NCI-H526 treated with DMSO at 0.1 percent for 48 hours (cell line): ENCODE measurements around the gene APC2.
A peak's percentile ranks its signal among the peaks of the same experiment; 100 is the strongest.
"Not testable (repeated sequence)": the region's sequence is repeated elsewhere in the genome, so short reads cannot be mapped to it uniquely, and the experiment has no call there.

Source experiments
- DNase-seq: peaks from one replicate; lab custom pipeline; 2025; lab: John Stamatoyannopoulos, UW

The APC2 gene

DNA sequence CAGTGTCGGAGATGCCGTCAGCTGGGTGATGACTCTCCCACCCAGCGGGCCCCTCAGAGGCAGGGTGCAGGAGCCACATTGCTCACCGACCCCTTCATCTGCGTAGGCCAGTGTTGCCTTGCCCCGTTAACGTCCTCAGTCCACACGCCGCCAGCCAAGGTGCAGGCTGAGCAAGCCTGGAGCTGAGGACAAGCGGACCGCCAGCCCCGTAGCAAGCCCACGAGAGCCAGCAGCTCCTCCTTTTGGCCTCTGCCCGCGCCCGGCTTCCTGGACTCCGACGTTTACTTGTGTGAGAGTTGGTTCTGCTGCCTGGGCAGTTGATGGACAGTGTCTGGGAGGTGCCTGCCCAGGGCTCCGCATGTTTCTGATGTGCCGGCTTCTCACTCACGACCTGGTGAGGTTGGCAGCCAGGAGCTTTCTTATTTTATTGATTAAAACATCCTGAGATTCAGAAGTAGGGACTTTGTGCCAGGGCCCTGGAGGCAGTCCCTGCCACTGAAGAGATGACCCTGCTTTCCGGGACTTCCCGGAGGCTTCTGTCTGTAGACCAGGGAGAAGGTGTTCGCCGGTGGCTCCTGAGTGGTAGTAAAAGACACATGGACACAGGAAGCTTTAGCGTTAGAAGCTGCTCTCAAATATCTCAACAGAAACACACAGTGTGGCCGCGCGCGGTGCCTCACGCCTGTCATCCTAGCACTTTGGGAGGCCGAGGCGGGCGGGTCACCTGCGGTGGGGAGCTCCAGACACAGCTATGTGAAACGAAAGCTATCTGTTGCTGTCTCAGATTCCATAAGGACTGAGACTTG lies 36.7 kb upstream of the APC2 start:
- DNase-seq: no peak

DNA sequence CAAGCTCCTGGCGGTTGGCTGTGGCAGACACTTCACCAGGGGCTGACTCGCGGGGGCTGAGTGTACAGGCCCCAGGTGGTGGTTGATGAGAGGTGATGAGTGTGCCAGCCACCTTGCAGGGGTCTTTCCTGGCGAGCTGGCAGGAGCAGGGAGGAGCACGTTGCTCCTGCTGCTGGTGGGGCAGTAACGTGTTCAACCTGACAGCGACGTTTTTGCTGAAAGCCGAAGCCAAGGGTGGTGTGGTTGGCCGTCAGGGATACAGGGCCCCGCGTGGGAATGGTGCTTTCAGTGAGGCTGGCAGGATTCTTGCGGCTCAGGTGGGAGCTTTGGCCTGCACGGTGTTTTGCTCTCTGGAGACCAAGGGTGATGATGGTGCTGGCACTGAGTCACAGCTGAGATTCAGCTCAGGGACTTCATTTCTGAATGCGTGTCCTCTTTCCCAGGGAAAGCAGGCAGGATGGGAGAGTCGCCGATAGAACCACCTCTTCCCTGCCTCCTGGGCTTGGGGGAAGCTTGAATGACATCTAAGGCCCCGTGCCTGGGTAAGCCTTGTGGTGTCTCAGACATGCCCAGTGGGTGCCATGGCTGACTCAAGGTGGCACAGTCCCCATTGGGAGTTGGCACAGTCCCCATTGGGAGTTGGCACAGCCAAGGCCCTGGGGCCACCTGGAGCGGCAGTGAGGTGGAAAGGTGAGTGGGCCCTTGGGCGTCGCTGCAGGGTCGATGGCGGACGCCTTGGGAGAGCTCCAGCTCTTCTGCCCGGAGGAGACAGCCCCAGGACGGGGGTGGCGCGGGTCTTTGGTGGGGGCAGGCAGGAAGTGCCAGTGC lies 33.7 kb upstream of the APC2 start:
- DNase-seq: no peak

DNA sequence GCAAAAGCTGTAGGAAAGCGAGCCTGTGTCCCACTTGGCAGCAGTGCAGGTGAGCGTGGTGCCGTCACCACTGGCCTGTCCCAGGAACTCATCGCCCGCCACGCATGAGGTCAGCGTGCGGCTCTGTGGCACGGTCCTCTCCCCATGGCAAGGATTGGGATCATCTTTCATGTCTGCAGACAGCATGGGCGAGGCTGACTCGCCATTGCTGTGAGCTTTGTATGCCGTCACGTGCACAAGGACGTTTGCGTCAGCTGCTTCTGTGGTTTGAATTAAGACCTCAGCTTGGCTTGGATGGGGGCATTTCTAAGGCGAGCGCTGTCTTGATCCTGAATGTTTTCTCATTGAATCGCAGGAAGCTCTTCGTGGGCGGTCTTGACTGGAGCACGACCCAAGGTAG lies 32.8 kb upstream of the APC2 start:
- no peak for DNase-seq

DNA sequence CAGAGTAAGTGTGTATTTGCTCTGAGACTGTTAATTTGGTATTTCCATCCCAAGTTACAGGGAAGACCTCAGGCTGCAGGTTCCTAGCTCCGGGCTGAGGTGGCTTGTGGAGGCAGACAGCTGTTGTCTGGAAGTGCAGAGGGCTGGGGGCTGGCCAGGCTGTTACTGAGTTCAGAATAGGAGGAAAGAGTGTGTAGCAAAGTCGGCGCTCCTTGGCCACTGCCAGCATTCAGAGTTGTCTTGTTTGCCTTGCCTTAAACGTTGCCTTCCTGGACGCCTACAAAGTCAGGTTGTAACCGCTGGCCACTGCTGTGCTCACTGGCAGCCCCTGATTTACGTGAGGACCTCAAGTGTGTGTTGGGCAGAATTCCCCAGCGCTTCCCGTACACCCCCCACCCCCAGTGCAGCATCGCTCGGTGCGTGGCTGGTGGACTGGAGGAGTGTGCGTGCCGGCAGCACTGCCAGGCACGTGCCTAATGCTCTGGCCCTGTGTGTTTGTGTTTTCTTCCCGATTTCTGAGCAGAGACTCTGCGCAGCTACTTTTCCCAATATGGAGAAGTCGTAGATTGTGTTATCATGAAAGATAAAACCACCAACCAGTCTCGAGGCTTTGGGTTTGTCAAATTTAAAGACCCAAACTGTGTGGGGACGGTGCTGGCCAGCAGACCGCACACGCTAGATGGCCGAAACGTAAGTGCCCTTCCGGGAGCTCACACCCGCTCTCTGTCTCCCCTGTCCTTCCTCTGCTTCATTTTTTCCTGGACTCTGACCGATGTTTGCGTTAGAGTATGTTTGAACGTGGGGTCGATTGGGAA lies 32.0 kb upstream of the APC2 start:
- no peak for DNase-seq

DNA sequence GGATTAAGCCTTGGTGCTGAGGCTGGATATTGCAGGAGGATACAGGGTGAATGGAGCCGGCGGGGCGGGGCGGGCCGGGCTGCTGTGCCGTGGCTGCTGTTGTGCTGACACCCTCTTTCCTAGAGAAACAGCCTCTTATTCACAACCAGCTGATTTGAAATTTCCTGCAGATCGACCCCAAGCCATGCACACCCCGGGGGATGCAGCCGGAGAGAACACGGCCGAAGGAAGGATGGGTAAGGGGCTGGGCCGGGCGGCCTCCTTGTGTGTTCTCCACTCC lies 31.5 kb upstream of the APC2 start:
- DNase-seq: no peak

DNA sequence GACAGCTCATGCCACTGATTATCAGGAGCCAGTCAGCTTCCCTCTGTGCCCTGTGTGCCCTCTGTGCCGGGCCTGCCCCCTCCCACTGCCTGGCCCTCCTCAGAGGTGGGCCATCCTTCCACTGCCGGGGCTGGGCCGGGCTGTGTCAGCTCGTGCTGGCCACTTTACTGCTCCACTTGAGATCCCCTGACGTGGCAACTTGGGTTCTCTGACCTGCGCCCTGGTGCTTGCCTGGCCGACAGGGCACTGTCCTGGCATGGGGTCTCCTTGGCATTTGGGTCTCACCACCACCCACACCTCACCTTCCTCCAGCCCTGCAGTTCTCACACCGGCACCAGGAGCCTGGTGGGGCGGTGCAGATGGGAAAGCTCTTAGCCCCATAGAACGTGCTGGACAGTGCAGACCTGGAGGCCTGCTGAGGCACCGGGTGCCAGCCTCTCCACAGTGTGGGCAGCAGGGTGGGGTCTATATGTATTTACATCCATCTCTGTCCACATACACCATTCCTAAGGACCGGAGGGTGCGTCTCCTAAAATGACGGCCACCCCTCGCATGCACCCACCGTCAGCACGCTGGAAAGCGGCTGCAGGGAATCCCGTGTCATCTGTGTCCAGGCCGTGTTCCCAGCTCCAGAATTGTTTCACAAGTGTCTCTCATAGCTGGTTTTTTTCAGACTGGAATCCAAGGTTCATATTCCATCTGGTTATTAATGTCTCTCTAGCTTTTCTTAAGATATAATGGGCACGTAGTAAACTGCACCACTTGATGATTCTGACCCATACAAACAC lies 30.8 kb upstream of the APC2 start:
- no peak for DNase-seq

DNA sequence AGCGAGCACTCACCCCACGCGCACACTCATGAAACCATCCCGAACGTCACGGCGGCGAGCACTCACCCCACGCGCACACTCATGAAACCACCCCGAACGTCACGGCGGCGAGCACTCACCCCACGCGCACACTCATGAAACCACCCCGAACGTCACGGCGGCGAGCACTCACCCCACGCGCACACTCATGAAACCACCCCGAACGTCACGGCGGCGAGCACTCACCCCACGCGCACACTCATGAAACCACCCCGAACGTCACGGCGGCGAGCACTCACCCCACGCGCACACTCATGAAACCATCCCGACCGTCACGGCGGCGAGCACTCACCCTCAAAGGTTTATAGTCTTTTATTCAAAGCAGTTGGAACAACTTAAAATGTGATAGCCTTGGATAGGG lies 29.8 kb upstream of the APC2 start:
- DNase-seq: not testable (repeated sequence)

DNA sequence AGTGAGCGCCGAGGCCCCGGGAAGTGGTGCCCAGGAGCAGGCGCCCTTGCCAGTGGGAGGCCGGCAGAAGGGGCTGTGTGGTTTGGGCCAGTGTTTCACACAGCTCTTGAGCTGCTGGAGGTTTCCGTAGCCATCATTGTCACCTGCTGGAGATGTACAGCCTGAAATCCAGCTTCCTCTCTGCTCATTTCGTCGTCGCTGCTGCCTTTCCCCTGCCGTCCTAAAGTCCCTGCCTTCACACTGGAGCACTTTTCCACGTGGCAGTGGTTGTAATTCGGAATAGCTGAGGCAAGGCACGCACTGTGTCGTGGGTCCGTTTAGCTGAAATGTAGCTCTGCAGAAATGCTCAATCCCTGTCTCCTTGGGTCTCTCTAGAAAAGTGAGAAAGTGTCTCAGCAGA lies 29.3 kb upstream of the APC2 start:
- no peak for DNase-seq

DNA sequence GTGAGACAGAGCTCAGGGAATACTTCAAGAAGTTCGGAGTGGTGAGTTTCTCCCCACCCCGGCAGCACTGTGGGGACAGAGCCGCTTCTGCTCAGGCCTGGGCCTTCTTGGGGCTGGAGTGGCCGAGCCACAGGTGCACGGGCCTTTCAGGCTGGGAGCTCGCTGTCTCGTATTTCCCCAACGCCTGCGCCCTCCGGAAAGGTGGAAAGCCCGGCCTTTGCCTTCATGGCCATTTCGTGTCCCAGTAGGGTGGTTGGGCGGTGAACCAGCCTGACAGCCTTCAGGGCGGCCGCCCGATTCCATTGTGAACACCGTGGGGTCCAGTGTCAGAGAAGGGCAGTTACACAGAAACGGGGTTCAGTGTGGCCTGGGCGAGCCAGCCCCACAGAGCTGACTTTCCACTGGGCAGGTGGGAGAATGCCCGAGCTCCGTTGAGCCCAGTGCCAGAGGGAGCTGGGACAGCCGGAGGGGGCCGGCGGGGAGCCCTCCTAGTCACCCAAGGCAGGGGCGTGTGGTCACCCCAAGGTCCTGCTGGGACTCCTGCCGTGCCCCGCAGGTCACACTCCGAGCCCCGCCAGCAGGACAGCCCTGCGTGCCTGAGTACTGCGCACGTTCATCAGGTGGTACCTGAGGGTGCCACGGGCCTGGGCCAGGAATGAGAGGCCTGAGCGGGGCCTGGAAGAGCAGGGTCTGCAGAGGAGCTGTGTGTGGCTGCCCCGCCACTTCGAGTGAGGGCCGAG lies 28.5 kb upstream of the APC2 start:
- no peak for DNase-seq

DNA sequence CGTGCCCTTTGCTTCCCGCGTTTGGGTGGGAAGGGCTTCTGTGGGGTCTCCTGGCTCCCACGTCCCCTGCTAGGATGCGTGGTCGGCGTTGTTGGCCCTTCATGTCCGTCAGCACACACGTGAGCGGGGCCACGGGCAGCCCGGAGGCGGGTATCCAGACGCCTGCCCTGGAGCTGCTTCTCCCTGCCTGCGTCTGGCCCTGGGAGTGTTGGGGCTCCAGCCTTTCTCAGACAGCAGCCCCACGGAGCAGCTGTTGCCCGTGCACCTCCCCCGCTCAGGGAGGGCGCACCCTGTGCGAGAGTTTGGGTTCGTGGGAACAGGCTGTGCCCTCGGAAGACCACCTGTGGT lies 28.0 kb upstream of the APC2 start:
- no peak for DNase-seq

DNA sequence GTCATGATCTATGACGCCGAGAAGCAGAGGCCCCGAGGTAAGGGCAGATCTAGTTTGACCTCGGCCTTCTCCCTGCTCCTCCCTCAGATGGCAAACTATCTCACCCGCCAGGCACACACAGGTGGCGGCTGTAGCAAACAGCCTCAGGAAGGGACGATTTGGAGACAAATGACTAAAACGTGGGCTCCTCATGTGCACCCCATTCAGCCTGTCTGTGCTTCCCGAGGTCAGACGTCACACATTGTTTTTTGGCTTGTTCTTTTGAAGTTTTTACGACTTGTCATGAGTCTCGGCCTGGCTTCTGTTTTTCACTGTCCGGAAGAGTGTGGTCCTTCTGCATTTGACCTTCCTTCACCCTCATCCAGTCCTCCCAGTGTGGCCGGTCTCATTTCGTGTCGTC lies 27.6 kb upstream of the APC2 start:
- no peak for DNase-seq

DNA sequence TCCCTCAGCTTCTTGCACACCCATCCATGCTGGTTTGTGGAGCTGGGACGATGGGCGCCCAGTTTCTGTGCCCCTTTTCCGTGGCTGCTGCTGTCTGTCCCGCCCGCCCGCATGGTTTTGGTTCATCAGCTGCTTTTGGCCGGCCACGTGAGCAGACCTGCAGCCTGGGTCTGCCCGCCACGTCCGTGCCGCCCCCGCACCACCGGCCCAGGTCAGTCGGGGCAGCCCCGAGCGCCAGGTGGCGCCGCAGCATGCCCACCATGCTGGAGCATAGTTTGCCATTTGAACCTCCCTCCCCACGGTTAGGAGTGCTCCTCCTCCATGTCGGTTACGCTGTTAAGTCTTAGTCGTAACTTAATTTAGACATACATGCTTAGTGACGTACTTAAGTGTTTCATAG lies 27.0 kb upstream of the APC2 start:
- no peak for DNase-seq

DNA sequence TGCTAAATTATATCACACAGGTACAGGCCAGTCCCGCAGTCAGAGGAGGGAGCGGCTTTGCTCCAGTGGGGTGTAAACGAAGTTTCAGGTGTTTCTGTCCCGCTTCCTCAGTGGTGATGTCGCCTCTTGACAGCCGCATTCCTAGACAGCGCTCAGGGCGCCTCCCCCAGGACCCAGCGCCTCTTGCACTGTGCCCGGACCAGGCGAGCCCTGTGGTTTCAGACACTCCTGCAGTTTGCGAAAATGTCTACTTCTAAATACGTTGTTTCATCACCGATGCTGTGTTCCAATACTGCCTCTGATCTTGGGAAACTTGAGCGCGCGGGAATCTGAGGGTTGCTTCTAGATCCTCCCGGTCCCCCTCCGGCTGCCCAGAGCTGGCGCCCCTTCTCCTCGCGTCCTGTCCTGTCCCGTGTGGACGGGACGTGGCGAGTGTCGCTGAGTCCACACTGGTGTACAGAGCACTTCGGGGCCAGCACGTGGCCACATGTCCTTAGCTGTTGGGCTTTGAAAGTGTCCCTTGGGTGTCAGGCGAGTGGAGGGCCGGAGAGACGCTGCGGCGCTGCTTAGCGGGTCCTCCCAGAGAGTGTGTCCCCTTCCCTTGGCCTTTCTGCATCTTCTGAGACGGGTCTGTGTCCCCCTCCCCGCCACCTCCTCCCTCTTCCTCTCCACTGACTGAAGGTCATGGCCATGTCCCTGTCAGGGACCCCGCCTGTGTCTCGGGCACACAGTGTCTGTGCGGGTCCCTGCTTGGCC lies 26.3 kb upstream of the APC2 start:
- DNase-seq: no peak

DNA sequence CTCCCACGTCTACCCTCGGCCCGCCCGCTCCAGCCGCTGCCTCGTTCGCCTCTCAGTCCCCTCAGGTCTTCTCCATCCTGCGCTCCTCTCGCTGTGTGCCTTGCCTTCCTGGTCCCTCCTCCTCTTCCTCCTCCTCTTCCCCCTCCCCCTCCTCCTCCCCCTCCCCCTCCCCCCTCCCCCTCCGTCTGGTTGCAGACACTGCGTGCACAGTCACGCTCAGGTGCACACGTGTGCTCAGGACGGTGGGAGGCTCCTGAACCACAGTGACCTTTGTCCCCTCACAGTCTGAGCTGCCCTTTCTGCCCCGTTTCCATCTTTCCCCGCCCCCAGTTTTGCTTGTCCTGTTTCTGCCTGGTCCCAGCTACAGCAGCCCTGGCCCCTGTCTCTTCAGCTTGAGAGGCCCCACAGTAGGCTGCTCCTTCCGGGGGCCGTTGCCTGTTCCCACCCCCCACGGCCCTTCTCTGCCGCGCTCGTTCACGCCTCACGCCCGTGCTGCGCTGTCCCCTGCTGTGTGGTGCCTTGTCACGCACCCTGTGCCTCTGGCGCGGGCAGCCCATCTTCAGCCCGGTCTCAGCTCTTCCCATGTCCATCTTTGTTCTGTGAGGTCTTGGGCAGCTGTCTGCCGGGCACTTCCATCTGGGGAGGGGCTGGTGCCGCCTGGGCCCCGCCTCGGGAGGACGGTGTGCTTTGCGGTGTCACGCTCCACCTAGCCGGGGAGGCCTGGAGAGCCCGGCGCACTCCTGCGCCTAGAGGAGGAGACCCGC lies 25.5 kb upstream of the APC2 start:
- DNase-seq: peak; percentile 57

DNA sequence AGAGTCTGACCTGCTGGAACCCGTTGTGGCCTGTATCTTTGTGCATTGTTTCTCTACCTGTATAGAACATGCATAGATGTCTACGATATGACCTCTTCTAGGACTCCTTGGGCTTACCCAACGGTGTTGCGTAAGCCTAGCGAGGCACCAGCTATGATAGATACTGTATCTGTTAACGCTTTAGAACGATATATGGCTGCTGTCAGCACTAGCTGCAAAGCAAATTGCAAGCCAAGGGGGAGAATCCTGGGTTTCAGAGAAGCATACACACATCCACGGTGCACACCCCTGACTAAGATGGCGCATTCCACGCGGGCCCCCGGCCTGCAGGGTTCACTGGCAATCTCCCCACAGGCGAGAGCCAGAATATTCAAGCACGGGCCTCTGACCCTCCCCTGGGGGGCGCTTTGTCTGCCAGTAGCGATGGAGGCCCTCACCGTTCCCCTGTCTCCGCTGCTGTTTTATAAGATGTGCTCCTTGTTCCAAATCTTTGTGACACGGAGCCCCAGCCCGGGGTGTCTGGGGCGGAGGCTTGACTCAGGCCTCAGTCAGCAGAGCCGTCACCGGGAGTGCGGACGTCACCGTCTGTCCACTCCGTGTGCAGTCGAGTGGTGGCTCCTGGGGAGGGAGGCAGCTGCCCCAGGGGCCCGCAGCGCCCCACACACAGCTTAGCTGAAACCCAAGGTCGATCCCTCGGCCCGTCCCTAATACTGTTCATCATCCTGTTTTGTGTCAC lies 24.7 kb upstream of the APC2 start:
- no peak for DNase-seq

DNA sequence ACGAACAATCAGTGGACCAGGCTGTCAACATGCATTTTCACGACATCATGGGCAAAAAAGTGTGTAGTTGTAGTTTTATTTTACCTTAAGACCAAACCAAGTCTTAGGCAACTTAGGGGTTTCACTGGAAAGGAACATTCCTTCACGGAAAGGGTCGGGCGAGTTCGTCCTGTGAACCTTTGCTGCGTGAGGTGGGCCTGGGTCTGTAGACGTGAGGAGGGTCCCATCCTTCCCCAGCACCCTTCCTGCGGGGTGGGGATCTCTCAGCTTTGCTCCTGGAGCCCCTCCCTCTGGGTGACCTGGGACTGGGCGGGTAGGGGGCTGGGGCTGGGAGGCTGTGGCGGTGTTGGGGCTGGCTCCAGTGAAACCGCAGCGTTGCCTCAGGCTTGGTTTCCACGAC lies 24.0 kb upstream of the APC2 start:
- DNase-seq: no peak

DNA sequence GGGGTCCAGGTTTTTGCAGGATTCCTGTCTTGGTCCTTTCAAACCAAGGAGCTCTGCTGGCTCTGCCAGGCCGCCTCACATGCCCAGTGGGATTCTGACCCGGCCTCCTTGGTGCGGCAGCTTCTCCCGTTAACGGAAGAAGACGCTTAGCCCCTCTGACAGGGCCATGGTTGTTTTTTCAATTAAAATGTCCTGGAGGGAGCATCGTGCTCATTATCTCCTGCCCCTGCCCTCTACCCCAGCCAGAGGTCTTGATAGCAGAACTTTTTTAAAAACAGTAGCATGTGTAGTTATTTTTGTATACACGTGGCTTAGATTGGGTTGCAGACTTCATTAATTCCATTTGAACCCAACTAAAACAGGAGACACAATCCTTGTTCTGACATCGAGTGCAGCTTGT lies 23.2 kb upstream of the APC2 start:
- no peak for DNase-seq

DNA sequence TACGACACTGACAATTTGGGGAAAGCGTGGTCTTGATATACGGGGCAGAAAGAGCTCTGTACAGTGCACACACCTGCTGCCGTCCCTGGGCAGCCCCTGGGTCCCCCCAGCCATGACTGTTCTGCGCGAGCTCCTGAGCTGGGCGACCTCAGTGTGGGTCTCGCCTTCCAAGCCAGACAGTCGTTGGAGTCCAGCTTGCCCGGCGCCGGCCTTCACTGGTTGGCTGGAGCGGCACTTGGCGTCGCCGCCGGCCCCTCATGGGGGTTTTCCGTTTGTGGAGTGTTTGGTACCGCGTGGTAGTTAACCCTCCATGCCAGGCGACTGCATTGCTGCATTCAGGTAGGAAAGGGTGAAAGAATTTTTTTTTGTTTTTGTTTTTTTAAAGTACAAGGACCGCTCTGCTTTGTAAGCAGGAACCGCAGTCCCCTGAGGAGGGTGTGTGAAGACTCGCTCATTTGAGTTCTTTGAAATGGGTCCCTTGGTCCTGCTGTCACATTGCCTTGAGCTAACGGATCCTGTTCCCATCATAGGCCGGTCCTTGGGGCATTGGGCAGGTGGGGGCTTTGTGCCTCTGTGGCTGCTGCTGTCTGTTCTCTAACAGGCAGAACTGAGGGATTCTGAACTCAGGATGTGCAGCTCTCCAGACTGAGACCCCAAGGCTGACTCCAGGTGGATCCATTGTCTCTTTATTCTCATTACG lies 22.6 kb upstream of the APC2 start:
- DNase-seq: no peak
